Measurements from ENCODE around the gene CELF1. TPM values are rescaled to one million over a fixed set of nuclear protein-coding genes. Genes with fewer than 3 reads are reported as not detected.

CELF1 gene
- total and polyA plus RNA-seq, 3 donors from 2014 or later: 74.3 to 208 (median 193) TPM

- H3K9me3 ChIP-seq: no peaks in the 10 kb centered on the region
- 70 to 84% methylated on average over 19 to 23 of the region's 23 CpGs for WGBS, 2 donors
- TF ChIP-seq, protein P1, sequence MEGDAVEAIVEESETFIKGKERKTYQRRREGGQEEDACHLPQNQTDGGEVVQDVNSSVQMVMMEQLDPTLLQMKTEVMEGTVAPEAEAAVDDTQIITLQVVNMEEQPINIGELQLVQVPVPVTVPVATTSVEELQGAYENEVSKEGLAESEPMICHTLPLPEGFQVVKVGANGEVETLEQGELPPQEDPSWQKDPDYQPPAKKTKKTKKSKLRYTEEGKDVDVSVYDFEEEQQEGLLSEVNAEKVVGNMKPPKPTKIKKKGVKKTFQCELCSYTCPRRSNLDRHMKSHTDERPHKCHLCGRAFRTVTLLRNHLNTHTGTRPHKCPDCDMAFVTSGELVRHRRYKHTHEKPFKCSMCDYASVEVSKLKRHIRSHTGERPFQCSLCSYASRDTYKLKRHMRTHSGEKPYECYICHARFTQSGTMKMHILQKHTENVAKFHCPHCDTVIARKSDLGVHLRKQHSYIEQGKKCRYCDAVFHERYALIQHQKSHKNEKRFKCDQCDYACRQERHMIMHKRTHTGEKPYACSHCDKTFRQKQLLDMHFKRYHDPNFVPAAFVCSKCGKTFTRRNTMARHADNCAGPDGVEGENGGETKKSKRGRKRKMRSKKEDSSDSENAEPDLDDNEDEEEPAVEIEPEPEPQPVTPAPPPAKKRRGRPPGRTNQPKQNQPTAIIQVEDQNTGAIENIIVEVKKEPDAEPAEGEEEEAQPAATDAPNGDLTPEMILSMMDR (IDR thresholded peaks at IDR 0.05): no peak
- no peak for TF ChIP-seq POLR2A (IDR thresholded peaks at IDR 0.05)
- H3K36me3 ChIP-seq (ENCODE audit: low read depth, missing control alignments): no peaks in the 10 kb centered on the region
- H3K4me3 ChIP-seq: no peak overlapping the region
- no peaks in the 10 kb centered on the region for H3K27me3 ChIP-seq
- DNase-seq: no peak
- intact Hi-C loops (cut with DNase I; ENCODE audit: low total_unique reads): no loop called here
- H3K27ac ChIP-seq: no peak overlapping the region
- peaks cover 15% of the 10 kb centered on the region for H3K4me1 ChIP-seq
Measured at GRCh38 chr11:47418454-47419259, 134.3 kb downstream of the CELF1 start.

DNA sequence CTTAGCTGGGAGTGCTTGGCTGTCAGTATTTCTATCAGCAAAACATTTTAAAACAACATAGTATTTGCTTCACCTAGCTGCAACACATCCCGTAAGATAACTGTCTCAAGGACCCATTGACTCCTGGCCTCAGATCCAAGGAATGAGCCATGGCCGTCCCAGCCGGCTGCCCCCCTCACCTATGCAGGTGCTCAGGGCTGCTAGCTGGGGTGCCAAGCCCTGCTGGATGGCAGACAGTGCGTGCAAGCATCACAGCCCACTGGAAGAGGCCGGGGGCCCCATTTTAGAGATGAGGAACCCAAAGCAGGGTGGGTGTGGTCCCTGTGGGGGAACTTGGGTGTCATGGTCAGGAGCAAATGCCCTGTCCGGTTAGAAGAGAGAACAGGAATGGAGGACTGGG lies 135.2 kb downstream of the CELF1 start:
- 76 to 91% methylated on average over 2 to 6 of the region's 6 CpGs for WGBS, 2 donors
- Histone ChIP-seq H3K36me3 (ENCODE audit: low read depth, missing control alignments) (no peaks in the 10 kb centered on the region), H3K4me1 (peaks cover 19% of the 10 kb centered on the region), H3K27ac (no peak overlapping the region), H3K9me3 (no peaks in the 10 kb centered on the region), H3K27me3 (no peaks in the 10 kb centered on the region), H3K4me3 (no peak overlapping the region)
- TF ChIP-seq, protein P1 (IDR thresholded peaks at IDR 0.05): no peak
- TF ChIP-seq POLR2A (IDR thresholded peaks at IDR 0.05): no peak
- intact Hi-C loops (cut with DNase I; ENCODE audit: low total_unique reads): no loop called here
- no peak for DNase-seq

DNA sequence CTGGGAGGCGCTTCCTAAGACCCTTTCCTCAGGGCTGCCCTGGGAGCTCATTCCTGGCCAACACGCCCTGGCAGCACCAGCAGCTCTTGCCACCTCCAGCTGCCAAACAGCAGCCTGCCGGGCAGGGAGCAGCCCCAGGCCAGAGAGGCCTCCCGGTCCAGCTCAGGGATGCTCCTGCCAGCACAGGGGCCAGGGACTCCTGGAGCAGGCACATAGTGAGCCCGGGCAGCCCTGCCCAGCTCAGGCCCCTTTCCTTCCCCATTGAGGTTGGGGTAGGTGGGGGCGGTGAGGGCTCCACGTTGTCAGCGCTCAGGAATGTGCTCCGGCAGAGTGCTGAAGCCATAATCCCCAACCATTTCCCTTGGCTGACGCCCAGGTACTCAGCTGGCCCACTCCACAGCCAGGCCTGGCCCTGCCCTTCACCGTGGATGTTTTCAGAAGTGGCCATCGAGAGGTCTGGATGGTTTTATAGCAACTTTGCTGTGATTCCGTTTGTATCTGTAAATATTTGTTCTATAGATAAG lies 136.9 kb downstream of the CELF1 start:
- Histone ChIP-seq H3K27ac (peak overlapping the region in 1 of 2 donors; percentile 76), H3K9me3 (no peaks in the 10 kb centered on the region), H3K27me3 (no peaks in the 10 kb centered on the region), H3K36me3 (ENCODE audit: low read depth, missing control alignments) (no peaks in the 10 kb centered on the region), H3K4me1 (peaks cover 19% of the 10 kb centered on the region), H3K4me3 (no peak overlapping the region)
- peak; percentile 71 for DNase-seq
- TF ChIP-seq, protein P1 (IDR thresholded peaks at IDR 0.05): no peak
- TF ChIP-seq POLR2A (IDR thresholded peaks at IDR 0.05): no peak
- WGBS, 2 donors: 37 to 66% methylated on average over 8 to 11 of the region's 13 CpGs
- intact Hi-C loops (cut with DNase I; ENCODE audit: low total_unique reads): no loop called here

Small RNA genes lying within 50 kb of the gene (small RNA-seq; reads per million reads assigned to genes)
- gene RN7SL652P (0 reads per million in 2 donors), gene RNU5E-10P (0 reads per million in 2 donors)

Other genes starting within 250 kb of the CELF1 start
- under 1 TPM; 0.68 to 0.79 TPM for gene MYBPC3, start 200.4 kb downstream of the CELF1 start, total RNA-seq
- 1.7 TPM for gene MYBPC3, start 200.4 kb downstream of the CELF1 start, polyA plus RNA-seq (ENCODE audit: insufficient read depth, low read depth, low replicate concordance)
- gene SPI1, start 174.6 kb downstream of the CELF1 start, total RNA-seq: 1 to 10 TPM; 4.6 to 7.4 TPM
- 16.3 TPM for gene SPI1, start 174.6 kb downstream of the CELF1 start, polyA plus RNA-seq (ENCODE audit: insufficient read depth, low read depth, low replicate concordance)
- gene SLC39A13, start 144.5 kb downstream of the CELF1 start, total RNA-seq: 10 to 100 TPM; 95.1 to 98.1 TPM
- gene SLC39A13, start 144.5 kb downstream of the CELF1 start, polyA plus RNA-seq (ENCODE audit: insufficient read depth, low read depth, low replicate concordance): 99.2 TPM
- gene PSMC3, start 126.7 kb downstream of the CELF1 start, total RNA-seq: 100 to 1,000 TPM in 1 of 2 donors, 10 to 100 TPM in 1; 98.1 to 108 TPM
- 228 TPM for gene PSMC3, start 126.7 kb downstream of the CELF1 start, polyA plus RNA-seq (ENCODE audit: insufficient read depth, low read depth, low replicate concordance)
- gene RAPSN, start 104.0 kb downstream of the CELF1 start, total RNA-seq: under 1 TPM; 0.19 to 0.63 TPM
- gene RAPSN, start 104.0 kb downstream of the CELF1 start, polyA plus RNA-seq (ENCODE audit: insufficient read depth, low read depth, low replicate concordance): 0.65 TPM
- gene PTPMT1, start 12.5 kb upstream of the CELF1 start, total RNA-seq: 100 to 1,000 TPM; 204 to 239 TPM
- 172 TPM for gene PTPMT1, start 12.5 kb upstream of the CELF1 start, polyA plus RNA-seq (ENCODE audit: insufficient read depth, low read depth, low replicate concordance)
- gene KBTBD4, start 25.8 kb upstream of the CELF1 start, total RNA-seq: 10 to 100 TPM; 27.8 to 35.5 TPM
- gene KBTBD4, start 25.8 kb upstream of the CELF1 start, polyA plus RNA-seq (ENCODE audit: insufficient read depth, low read depth, low replicate concordance): 35.9 TPM
- gene NDUFS3, start 25.9 kb upstream of the CELF1 start, total RNA-seq: 10 to 100 TPM; 69.8 to 88.5 TPM
- gene NDUFS3, start 25.9 kb upstream of the CELF1 start, polyA plus RNA-seq (ENCODE audit: insufficient read depth, low read depth, low replicate concordance): 121 TPM
- not detected for gene FAM180B, start 33.5 kb upstream of the CELF1 start, total RNA-seq
- 1.1 TPM for gene FAM180B, start 33.5 kb upstream of the CELF1 start, polyA plus RNA-seq (ENCODE audit: insufficient read depth, low read depth, low replicate concordance)
- gene C1QTNF4, start 41.3 kb upstream of the CELF1 start, total RNA-seq: 10 to 100 TPM; 15.4 to 25.1 TPM
- 2.6 TPM for gene C1QTNF4, start 41.3 kb upstream of the CELF1 start, polyA plus RNA-seq (ENCODE audit: insufficient read depth, low read depth, low replicate concordance)
- gene MTCH2, start 89.4 kb upstream of the CELF1 start, total RNA-seq: 10 to 100 TPM; 71.1 to 98.8 TPM
- gene MTCH2, start 89.4 kb upstream of the CELF1 start, polyA plus RNA-seq (ENCODE audit: insufficient read depth, low read depth, low replicate concordance): 396 TPM
- gene AGBL2, start 162.2 kb upstream of the CELF1 start, total RNA-seq: 10 to 100 TPM; 25.8 to 40.6 TPM
- gene AGBL2, start 162.2 kb upstream of the CELF1 start, polyA plus RNA-seq (ENCODE audit: insufficient read depth, low read depth, low replicate concordance): 65.2 TPM
- gene FNBP4, start 214.2 kb upstream of the CELF1 start, total RNA-seq: 100 to 1,000 TPM; 201 to 217 TPM
- 55.0 TPM for gene FNBP4, start 214.2 kb upstream of the CELF1 start, polyA plus RNA-seq (ENCODE audit: insufficient read depth, low read depth, low replicate concordance)